ENCODE measurements around the gene ASRGL1.

Gene ASRGL1

DNA sequence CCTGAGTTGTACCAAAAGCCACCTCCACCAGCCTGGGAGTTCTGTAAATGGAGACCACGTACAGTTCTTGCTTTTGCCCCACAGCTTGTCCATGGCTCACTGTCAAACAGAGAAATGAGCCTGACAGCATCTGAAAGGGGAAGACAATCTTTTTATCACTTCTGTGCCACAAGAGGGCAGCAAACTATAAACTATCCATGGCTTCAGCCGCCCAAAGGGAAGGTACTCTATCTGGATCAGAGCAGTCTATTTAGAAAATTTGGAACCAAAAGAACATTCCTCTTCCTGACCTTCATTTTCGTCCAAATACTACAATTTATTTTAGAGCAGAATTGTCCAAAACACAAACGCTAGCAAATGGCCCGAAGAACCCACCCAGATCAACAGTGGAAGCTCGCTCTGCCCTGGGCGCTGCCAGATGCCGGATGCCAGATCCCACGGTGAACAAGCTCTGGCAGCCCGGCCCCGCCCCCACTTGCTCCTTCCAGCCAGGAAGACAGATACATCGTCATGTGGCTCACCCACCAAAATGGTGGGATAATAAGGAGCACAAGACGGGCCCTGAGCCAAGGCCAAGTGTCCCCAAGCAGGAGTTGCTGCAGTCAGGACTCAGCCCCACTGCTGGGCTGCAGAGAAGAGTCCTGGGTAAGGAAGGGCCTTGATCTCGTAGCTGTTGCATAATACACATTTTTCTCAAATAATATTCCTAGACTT lies 57.7 kb downstream of the ASRGL1 start:
- peak; percentile 70 for DNase-seq

DNA sequence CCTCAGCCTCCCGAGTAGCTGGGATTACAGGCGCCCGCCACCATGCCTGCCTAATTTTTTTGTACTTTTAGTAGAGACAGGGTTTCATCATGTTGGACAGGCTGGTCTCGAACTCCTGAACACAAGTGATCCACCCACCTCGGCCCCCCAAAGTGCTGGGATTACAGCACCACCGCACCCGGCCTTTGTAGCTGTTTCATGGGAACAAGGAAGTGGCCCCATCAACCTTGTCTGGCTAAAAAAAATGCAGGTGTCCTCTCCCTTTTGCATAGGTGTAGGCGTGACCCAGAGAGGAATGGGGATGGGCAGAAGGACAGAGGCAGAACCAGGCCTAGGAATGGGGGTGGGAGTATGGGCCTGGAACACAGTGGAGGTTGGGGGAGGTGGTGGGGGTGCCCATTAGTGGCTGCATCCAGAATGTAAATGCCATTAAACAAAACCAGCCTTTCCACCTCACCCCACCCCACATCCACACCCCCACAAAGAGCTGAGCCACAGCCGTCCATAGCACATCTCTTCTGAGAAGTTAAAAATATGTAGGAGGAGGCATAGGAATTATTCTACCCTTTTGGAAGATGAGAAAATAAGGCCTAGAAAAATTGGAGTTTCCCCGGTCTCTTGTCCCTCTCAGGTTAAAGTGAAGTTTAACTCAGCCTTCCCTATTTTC lies 58.8 kb downstream of the ASRGL1 start:
- DNase-seq: no peak

DNA sequence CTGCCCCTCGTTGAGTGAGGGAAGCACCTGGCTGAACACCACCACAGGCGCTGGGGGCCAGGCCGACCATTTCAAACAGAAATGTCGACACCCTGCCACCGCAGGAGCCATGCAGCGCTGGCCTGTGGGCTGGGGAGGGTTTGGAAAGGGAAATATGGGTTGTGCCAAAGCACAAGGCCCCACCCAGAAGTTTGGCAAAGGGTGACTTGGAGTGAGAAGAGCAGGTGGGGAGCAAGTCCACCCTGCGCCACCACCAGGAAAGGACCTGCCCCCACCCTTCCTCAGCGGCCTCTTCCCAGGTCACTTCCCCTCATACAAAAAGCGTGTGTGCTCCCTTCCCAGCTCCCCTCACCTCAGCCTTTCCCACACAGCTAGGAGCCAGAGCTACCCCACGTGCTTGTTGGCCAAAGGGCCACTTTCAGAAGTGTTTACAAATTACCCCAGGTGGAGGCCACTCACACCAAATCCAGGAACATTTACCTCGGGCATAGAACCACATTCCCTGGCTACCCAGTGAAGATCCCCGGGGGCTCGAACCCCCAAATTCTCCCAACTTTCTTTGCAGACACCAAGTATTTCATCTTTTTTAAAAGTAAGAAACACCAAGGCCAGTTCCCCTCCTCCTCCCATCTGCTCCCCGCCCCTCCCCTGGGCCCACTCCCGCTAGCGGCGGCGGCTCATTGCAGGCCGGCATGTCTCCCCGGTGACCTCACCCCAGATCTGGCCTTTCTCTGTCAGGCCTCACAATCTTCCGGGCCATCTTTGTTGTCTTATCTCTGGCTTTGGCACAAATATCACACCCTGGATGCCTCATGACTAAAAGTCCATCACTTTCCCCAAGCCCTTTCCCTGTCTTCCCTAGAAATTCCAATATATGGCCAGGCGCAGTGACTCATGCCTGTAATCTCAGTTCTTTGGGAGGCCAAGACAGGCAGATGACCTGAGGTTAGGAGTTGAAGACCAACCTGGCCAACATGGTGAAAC lies 61.1 kb downstream of the ASRGL1 start:
- no peak for DNase-seq

DNA sequence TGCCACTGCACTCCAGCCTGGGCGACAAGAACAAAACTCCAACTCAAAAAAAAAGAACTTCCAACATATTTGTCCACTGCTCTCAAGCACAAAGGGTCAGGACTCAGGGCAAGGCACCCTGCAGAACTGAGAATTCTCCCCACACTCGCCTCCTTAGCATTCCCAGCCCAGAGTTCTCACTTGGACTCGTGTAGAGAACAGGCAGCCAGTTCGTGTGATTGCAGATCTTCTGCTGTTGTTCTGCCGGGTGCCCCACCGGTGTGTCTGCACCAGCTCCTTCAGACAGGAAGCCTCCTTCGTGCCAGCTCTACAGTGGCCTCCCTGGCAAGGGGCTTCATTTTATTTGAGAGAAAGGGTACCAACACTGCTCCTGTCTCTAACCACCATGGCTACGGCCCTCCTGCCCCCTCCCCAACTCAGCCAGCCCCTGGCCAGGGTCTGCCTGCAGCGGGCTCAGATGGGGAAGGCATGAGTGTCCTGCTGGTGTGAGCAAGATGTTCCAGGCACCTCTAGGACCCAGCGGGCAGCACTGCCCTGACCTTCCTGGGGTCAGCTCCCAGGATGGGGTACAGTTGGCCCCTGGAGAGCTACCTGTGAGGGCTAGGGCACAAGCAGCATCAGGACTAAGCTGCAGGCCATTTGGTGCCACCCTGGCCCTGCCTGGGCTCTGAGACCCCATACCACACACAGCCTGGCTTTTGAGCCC lies 62.1 kb downstream of the ASRGL1 start:
- no peak for DNase-seq

DNA sequence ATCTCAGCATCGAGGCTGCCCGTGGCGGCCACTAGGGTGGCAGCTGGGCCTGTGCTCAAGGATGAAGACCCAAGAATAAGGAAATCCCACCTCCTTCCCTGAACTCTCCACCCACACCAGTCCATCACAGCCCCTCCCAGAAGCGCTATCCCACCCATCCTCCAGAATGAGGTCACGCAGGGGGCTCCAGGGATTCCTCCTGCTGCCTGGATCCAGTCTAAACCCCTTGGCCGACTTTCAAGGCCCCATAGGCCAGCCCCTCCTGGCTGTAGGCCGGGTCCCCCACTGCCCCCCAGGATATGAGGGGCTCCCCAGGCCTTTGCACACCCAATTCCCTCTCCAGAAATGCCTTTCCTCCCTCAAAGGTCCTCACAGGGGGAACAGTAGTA lies 62.6 kb downstream of the ASRGL1 start:
- DNase-seq: no peak

DNA sequence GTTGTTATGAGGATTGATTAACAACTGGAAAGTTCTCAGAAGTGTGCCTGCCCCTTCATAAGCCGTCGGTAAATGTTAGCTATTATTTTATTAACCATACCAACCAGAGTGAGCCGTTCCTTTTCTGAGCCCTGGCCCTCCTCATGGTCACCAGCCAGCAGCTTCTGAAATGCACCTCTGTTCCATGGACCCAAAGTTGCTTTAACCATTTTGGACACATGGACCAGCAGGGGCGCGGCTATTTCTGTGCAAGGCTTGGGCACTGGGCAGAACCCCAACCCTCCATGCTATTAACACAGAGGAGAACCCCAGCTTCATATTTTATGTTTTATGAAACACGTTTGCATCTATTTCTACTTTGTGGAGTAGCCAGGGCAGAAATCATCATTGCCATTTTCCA lies 63.0 kb downstream of the ASRGL1 start:
- DNase-seq: no peak

DNA sequence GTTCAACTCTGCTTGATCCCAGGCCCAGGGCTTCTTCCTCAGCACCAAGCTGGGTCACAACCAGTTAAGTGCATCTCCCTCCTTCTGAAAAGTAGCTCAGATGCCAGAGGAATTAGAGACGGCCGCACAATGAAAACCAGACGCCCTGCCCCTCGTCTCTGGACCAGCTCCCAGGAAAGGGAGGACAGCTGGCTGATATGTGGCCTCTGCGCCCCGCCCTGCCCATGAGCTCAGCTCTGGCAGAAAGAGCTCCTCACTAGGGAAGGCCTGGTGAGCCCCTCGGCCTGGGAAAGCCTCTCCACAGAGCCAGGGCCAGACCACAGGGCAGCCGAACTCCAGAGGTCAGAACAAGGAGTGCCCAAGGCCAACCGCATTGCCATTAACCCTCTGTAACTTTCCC lies 63.5 kb downstream of the ASRGL1 start:
- no peak for DNase-seq

DNA sequence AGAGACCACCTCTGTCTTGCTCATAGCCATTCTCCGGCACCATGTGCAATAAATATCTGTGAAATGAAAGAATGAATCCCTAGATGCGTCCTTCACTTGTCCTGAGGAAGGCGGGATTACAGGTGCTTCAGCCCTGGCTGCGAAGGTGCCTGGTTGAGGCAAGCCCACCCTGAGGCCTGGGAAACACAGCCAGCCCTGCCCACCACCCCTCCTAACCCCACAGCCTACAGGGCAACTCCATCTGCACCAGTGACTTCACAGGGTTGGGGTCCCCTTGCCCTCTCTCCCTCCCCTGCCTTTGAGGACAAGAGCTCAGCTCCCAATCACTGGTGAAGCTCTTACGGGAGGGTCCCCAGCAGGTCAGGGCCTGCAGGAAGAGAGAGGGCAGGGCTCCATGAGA lies 64.1 kb downstream of the ASRGL1 start:
- DNase-seq: no peak

DNA sequence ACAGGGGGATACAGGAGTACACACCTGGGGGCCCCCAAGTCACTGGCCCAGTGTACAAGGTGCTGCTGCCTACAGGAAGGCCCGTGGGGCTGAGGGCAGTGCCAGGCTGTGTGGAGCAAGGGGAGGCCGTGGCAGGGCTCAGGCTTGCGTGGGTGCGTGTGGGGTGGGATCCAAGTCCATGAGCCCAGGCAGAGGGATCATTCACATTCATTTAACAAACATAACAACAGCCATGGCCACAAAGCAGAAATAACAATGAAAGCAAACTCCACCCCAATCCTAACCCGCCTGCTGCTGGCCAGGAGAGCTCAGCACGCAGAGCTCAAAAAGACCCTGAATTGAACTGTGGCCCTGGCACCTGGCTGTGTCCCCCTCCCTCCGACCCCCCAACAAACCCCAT lies 64.6 kb downstream of the ASRGL1 start:
- DNase-seq: no peak

DNA sequence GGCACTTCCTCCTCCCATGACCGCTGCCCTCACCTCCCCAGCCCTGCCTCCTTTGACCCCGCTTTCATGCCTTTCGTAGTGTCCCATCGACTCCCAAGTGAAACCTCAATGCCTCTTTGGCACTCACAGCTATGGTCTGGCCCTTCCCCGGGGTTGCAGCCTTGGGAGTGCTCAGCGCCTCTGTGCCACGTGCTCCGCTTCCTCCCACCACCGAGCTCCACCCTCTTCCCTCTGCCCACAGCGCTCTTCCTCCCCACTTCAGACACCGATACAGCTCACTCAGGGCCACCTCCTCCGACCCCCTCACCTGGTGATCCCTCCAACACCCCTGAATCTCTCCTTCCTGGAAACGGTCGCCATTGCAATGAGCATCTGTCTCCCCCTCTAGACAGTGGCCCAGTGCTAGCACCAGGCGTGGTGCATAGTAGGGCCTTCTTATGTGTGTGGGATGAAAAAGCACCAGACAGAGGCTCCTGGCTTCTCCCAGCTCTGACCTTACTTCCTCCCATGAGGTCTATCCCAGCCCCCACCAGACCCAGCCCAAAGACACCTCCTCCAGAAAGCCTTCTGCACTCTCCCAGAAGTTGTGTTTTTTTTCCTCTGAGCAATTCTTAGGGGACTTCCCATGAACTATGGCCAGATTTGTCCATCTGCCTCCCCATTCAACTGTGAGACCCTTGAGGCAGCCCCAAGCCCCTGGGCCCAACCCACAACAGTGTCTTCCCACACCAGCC lies 65.1 kb downstream of the ASRGL1 start:
- no peak for DNase-seq

DNA sequence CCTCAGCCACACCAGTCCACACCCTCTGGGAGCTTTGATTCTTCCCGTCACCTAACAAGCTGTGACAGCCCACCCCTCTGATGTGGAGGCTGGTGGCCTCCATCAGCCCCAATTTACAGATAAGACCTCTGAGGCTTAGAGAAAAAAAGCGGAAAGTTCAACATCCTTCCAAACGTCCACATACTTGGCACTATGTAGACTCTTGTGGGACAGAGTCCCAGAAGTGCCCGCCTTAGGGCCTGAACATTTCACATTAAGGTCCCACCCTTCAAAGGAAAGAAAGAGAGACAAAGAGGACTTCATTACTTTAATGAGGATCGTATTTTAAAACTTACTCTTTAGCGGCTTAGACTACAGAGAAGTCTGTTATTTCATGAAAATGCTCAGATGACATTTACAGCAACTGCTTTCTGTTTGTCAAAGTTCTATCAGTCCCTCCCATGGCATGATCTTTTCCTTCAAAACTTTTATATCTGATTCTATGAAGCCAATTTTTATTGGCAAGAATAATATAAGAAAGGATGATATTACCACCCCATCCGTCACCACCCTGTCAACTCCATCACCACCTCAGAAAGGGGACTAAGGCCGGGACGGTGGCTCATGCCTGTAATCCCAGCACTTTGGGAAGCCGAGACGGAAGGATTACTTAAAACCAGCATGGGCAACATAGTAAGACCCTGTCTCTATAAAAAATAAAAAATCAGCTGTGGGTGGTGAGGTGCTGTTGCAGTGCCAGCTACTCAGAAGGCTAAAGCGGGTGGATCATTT lies 65.9 kb downstream of the ASRGL1 start:
- no peak for DNase-seq

DNA sequence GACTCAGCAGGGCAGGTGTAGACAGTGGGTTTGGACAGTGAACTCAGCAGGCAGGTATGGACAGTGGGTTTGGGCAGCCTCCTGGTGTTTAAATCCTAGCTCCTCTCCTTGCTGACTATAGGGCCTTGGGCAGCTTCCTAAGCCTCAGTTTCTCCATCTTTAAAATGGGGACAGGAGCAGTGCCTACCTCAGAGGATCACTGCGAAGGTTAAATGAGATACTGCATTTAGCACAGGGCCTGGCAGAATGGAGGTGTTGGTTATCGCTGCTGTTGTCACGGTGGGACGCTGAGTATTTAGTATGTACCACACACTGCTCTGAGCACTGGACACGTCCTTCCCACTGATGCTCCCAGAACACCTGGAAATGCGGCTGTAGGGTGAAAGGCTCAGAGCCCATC lies 67.2 kb downstream of the ASRGL1 start:
- DNase-seq: no peak

DNA sequence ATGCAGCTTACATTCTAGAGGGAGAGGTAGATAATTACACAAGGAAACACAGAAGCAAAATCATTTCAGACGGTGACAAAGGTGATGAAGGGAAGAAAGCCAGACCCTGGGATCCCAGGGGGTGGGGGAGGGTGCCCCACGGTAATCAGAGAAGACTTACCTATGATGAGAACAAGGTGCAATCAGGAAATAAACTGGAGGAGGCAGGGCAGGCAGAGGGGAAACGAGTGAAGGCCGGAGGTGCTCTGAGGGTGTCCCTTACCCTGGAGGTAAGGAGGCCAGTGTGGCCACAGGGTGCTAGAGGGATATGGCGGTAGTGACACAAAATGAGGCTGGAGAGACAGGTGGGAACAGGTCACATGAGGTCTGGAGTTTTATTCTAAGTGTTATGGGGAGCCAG lies 67.7 kb downstream of the ASRGL1 start:
- no peak for DNase-seq

DNA sequence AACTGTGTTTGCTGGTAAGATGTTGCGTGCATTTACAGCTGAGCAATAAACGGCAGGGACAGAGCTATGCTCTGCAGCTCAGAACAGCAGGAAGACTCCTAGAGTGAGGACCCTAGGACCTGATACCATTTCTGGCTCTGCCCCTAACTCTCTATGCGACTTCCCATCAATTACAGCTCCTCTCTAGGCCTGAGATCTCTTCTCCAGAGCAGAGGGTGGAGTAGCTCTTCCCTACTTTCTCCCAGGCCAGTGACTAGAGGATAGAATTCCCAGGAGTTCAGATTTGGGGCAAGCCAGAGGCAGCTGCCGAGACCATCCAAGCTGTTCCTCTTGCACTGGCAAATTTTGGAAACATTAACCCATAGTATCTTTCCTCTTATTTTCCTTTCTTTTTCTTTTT lies 68.8 kb downstream of the ASRGL1 start:
- DNase-seq: no peak

DNA sequence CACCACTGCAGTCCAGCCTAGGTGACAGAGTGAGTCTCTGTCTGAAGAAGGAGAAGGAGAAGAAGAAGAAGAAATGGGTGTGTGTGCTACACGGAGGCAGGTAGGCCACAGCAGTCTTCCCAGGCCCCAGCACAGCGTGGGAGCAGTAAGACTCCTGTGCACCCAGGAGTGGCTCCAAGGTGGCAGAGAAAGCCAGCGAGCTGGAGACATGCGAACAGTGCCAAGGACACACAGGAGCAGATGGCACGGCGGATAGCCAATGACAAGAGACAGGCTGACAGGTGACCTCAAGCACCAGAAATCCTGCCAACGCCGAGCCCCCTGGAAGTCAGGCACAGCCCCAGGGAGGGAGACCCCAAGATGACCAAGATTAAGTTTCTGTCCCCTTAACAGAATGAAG lies 72.6 kb downstream of the ASRGL1 start:
- no peak for DNase-seq

DNA sequence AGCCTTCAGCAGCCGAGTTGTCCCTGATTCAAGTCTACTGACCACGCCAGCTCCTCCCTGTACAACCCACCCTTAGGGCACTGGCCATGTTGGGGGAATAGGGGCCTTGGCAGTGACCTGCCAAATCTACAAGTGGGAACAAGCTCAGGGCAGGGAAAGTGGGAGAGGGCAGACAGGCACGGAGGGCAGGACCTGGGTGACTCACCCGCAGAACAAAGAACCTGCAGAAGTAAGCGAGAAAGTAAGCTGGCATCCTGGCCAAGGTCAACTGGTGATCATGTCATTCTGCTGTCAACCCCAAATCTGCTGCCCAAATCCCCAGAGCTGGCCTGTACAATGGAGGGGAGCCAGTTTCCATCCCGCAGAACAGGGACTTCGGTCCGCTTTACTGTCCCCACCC lies 73.7 kb downstream of the ASRGL1 start:
- DNase-seq: no peak

DNA sequence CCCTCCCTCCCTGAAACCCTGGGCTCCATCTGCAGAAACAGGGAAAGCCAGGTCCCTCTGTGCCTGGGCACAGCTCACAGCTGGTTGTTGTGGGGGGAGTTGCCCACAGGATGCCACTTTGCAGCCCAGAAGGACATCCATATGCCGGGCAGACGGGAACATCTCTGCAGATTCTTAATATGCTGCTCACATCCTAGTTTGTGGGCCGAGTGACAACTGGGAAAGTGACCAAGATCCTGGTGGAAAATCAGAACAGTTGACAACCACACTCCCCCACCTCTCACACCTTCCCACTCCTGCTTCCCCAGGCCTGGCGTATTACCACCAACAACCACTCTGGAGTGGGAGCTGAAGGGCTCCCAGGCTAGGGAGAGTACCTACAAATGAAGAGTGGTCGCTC lies 74.3 kb downstream of the ASRGL1 start:
- no peak for DNase-seq

DNA sequence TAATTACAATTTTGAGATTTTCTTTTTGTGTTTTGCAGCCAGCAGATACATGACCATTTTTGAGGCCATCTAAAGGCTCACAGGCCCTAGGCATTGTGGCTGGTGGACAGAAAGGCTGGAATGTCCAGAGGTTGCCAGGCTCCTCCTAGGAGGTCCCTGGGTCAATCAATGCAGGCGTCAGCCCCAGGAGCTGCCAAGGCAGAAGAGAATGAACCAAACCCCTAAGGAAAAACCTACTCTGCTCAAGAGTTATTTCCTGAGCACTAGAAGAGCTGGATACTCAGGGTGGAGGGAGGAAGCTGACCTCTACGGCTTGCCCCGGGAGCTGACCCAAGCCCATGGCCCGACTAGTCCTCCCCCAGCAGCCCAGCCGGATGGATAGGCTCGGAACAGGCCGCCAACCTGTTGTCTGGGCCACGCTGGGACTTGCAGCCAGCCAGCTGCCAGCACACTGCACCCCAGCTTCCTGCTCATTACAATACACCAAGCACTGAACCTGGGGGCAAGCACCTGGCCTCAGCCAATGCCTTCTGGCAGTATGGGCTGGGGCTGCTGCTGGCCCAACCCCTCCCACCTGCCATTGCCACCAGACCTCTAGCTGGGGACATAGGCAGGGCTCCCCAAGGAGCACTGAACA lies 75.9 kb downstream of the ASRGL1 start:
- DNase-seq: no peak

DNA sequence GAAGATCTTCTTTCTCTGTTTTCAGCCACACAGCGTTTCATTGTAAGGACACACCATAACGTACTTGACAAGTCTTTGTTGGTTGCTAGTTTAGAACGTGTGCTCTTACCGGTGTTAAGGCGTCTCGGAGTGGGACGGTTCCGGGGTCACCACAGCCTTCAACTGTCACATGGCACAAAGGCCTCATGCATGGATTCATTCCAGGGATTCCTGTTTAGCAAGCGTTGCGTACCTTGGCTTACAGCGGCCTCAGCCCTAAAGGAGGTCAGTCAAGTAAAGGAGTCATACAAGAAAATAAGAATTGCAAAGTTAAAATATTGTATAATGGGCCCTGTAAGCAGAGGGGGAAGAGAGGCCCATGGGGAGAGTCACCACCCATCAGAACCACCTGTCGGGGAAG lies 79.3 kb downstream of the ASRGL1 start:
- DNase-seq: no peak

DNA sequence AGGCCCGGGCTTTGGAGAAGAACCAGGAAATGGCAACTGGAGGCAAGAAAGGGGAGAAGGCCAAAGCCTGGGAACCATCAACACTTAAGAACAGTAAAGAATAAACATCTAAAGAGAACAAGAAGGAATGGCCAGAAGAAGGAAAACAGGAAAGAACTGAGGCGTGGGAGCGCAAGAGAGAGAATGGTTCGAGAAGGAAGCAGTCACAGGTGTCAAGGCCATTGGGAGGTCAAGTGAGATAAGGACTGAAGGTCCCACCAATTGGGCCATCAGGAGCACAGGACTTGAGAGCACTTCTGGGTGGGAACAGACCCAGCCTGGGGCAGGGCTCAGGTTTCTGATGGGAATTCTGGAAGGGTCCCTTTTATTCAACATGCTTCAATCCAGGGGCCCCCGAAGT lies 80.9 kb downstream of the ASRGL1 start:
- DNase-seq: no peak

DNA sequence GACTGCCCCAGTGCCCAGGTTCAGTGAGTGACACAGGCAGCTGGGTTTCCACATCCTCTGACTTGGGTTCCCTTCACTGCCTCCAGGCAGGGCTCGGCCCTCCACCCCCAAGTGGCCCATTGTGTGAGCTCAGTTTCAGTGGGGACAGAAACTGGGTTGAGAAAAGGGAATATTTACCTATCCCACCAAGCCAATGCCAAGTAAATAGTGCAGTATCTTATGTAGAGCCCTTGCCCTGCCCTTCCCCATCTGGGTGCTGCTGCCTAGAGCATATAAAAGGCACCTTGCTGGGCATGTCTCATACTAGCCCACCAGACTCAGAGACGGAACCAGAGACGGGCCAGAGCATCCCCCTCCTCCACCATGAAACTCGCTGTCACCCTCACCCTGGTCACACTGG lies 81.5 kb downstream of the ASRGL1 start, which contains the start of gene SCGB1A1:
SCGB1A1 (plus strand) TSS at position 301 of the 400 bp plus-strand sequence; CDS start at position 364, 63 bp downstream.
- DNase-seq: no peak
